PC-3 (cell line): Measurements from ENCODE around the gene PARP3. TPM values are rescaled to one million over a fixed set of nuclear protein-coding genes. Genes with fewer than 3 reads are reported as not detected.
"Not testable (repeated sequence)": the region's sequence is repeated elsewhere in the genome, so short reads cannot be mapped to it uniquely, and the experiment has no call there.

Experiments used
- ATAC-seq: fragments of 200-7000 bp; cut with Tn5 transposase; 2 replicates; pipeline ENCODE4 v1.9.1; 2020; ENCODE audit warnings: mild to moderate bottlenecking, moderate library complexity
- BruUV-seq: library from RNA; stranded (reverse); fragments of 400-500 nt; replicated peaks from 2 replicates; lab custom pipeline; 2021; lab: Mats Ljungman, UMichigan
- CTCF ChIA-PET: fragments of 300-600 bp; sonication (Branson Sonifier 250); formaldehyde crosslinking; loops from one replicate; lab custom pipeline; 2022; ENCODE audit warnings: antibody characterized with exemption; lab: Charles Lee
- POLR2A ChIA-PET: fragments of 300-600 bp; sonication (Branson Sonifier 250); formaldehyde crosslinking; loops from one replicate; lab custom pipeline; 2022; ENCODE audit warnings: antibody characterized with exemption; ENCODE audit not compliant: unreplicated experiment; lab: Charles Lee
- DNase-seq: peaks from one replicate; pipeline ENCODE4 v3.0.0-alpha.2; 2015
- H2AFZ ChIP-seq: fragments of 300-600 bp; sonication (generic); 2 replicates; pipeline ENCODE4 v1.6.0; 2016; ENCODE audit warnings: antibody characterized with exemption, low read length
- H3F3A ChIP-seq: fragments of 300-600 bp; sonication (generic); one replicate; pipeline ENCODE4 v1.6.0; 2017; ENCODE audit warnings: antibody characterized with exemption, low read length, control low read depth, mild to moderate bottlenecking; ENCODE audit not compliant: unreplicated experiment
- H3K27ac ChIP-seq: fragments of 300-600 bp; sonication (generic); 2 replicates; pipeline ENCODE4 v1.5.1; 2016; ENCODE audit warnings: mild to moderate bottlenecking, low read length
- H3K27me3 ChIP-seq: fragments of 300-600 bp; sonication (generic); 2 replicates; pipeline ENCODE4 v1.6.1; 2016; ENCODE audit warnings: low read length, mixed read lengths
- H3K36me3 ChIP-seq: fragments of 300-600 bp; sonication (generic); 2 replicates; pipeline ENCODE4 v1.6.1; 2016; ENCODE audit warnings: low read depth, mixed run types, low read length, mixed read lengths
- H3K4me1 ChIP-seq: fragments of 300-600 bp; sonication (generic); 2 replicates; pipeline ENCODE4 v1.5.1; 2016; ENCODE audit warnings: low read length; ENCODE audit not compliant: insufficient read depth
- H3K4me2 ChIP-seq: fragments of 300-600 bp; sonication (generic); 2 replicates; pipeline ENCODE4 v1.6.0; 2016; ENCODE audit warnings: low read length
- H3K4me3 ChIP-seq: fragments of 300-600 bp; sonication (generic); 2 replicates; pipeline ENCODE4 v1.5.1; 2016; ENCODE audit warnings: mild to moderate bottlenecking, low read length, mixed read lengths
- H3K79me2 ChIP-seq: fragments of 300-600 bp; sonication (generic); 2 replicates; pipeline ENCODE4 v1.6.1; 2017; ENCODE audit warnings: low read length, mixed read lengths
- H3K9ac ChIP-seq: fragments of 300-600 bp; sonication (generic); 2 replicates; pipeline ENCODE4 v1.6.0; 2016; ENCODE audit warnings: mild to moderate bottlenecking, low read length
- H3K9me2 ChIP-seq: fragments of 300-600 bp; sonication (generic); replicated peaks from 2 replicates; pipeline ENCODE4 v1.6.1; 2016; ENCODE audit warnings: mixed run types, low read length, mixed read lengths
- H3K9me3 ChIP-seq: fragments of 300-600 bp; sonication (generic); 2 replicates; pipeline ENCODE4 v1.6.1; 2016; ENCODE audit warnings: low read length, mixed read lengths
- H4K20me1 ChIP-seq: fragments of 300-600 bp; sonication (generic); 2 replicates; pipeline ENCODE4 v1.6.1; 2016; ENCODE audit warnings: low read length, mixed read lengths
- EZH2 ChIP-seq: fragments of 300-600 bp; sonication (generic); IDR thresholded peaks from one replicate; pipeline ENCODE4 v1.6.1; 2017; ENCODE audit warnings: antibody characterized with exemption, mild to moderate bottlenecking, low read length; ENCODE audit not compliant: unreplicated experiment
- EZH2phosphoT487 ChIP-seq: fragments of 300-600 bp; sonication (generic); IDR thresholded peaks from 2 replicates; pipeline ENCODE4 v1.6.1; 2018; ENCODE audit warnings: mild to moderate bottlenecking, antibody characterized with exemption, low read length, borderline replicate concordance
- intact Hi-C: fragments of 100-400 bp; cut with micrococcal nuclease; formaldehyde crosslinking; loops from 2 replicates; pipeline ENCODE4 v1.9.0; 2023
- total RNA-seq: library from RNA; depleted of rRNA; stranded (reverse); fragments of >200 nt; gene quantifications from 2 replicates; pipeline ENCODE4 v1.2.3, GENCODE V29; 2014
- TF ChIP-seq, protein P1 (sequence below): fragments of 300-600 bp; sonication (generic); conservative IDR thresholded peaks from 2 replicates; pipeline ENCODE4 v1.5.1; 2017; ENCODE audit warnings: antibody characterized with exemption, low read depth, mild to moderate bottlenecking, low read length

Gene PARP3
- total RNA-seq, 1 experiment from 2014 or later: 19.3 TPM

DNA sequence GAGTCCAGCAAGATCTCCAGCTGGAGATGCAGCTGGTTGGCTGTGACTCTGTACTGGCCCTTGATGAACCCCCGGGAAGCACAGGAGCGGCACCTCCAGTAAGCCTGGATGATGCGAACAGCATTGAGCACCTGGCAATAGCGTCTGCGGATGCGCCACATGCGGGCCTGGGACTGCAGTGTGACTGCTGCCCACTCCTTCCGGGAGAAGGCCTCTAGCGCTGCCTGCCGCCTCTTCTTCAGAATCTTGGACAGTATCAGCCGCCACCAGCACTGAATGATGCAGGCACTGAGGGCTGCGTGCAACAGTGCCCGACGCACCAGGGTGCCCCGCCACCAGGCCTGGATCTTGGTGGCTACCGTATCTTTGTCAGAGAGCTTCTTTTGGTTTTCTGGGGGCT lies 47.2 kb upstream of the PARP3 start:
- intact Hi-C loops: no loop called here
- no TSS peak for BruUV-seq
- Histone ChIP-seq H3K27ac (no peak overlapping the region), H2AFZ (no peak overlapping the region), H3K9me2 (no peaks in the 10 kb centered on the region), H3K9ac (no peak overlapping the region), H3K27me3 (no peaks in the 10 kb centered on the region), H3K4me2 (no peak overlapping the region), H3F3A (no peaks in the 10 kb centered on the region), H3K36me3 (no peaks in the 10 kb centered on the region), H3K4me3 (no peak overlapping the region), H3K9me3 (no peaks in the 10 kb centered on the region), H4K20me1 (no peaks in the 10 kb centered on the region), H3K4me1 (peaks cover 13% of the 10 kb centered on the region), H3K79me2 (no peaks in the 10 kb centered on the region)
- no peak for TF ChIP-seq EZH2phosphoT487
- no peak for ATAC-seq
- no peak for DNase-seq
- ChIA-PET POLR2A (no interaction called here), CTCF (no interaction called here)

DNA sequence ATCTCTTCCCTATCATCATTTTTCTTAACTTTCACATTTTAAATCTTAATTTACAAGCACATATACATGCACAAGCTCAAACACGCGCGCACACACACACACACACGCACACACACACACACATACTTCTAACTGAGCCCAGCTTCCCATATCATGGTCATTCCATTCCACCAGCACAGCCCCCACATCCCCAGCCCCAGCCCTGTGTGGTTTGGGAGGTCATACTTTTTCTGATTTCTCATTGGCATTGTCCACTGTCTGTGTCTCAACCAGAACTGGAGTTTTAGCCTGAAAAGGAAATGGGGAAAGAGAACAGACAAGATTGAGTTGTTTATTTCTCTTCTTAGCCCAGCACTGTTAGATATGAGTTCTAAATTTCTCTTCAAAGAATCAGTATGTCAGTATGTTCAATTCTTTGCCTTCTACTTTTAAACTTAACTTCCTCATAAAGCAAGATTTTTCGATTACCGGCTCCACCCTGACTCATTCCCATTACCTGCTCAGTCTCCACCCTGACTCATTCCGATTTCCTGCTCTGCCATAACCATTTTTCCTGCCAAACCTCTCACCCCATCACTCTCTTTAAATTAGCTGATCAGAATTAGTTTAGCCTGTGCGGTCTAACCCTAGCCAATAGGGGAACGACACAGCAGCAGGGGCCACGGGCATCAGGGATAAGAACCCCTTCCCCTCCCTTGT lies 45.4 kb upstream of the PARP3 start:
- ChIA-PET CTCF (interaction anchor here (1.0 kb wide), 1 partner anchor 9 kb away, joined by 3 read pairs; no protein-coding TSS in a partner anchor), POLR2A (no interaction called here)
- H3K4me3 ChIP-seq: no peak overlapping the region; the same call in 1 of the 2 replicates
- no peaks in the 10 kb centered on the region for H3K27me3 ChIP-seq
- BruUV-seq: no TSS peak
- H2AFZ ChIP-seq: peak overlapping the region; percentile 43; the same call in 1 of the 2 replicates
- H3K79me2 ChIP-seq: no peaks in the 10 kb centered on the region
- H3K4me1 ChIP-seq: peaks cover 23% of the 10 kb centered on the region
- DNase-seq (peak; percentile 68), ATAC-seq (peak; percentile 58)
- no peaks in the 10 kb centered on the region for H3K9me2 ChIP-seq
- no peaks in the 10 kb centered on the region for H4K20me1 ChIP-seq
- H3K4me2 ChIP-seq: peak overlapping the region; percentile 66
- H3K9ac ChIP-seq: no peak overlapping the region
- H3K36me3 ChIP-seq: no peaks in the 10 kb centered on the region
- no peak for TF ChIP-seq EZH2phosphoT487
- no peak for TF ChIP-seq EZH2
- TF ChIP-seq, protein P1, sequence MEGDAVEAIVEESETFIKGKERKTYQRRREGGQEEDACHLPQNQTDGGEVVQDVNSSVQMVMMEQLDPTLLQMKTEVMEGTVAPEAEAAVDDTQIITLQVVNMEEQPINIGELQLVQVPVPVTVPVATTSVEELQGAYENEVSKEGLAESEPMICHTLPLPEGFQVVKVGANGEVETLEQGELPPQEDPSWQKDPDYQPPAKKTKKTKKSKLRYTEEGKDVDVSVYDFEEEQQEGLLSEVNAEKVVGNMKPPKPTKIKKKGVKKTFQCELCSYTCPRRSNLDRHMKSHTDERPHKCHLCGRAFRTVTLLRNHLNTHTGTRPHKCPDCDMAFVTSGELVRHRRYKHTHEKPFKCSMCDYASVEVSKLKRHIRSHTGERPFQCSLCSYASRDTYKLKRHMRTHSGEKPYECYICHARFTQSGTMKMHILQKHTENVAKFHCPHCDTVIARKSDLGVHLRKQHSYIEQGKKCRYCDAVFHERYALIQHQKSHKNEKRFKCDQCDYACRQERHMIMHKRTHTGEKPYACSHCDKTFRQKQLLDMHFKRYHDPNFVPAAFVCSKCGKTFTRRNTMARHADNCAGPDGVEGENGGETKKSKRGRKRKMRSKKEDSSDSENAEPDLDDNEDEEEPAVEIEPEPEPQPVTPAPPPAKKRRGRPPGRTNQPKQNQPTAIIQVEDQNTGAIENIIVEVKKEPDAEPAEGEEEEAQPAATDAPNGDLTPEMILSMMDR: no peak
- intact Hi-C loops: no loop called here
- no peaks in the 10 kb centered on the region for H3K9me3 ChIP-seq
- H3F3A ChIP-seq: no peaks in the 10 kb centered on the region
- peak overlapping the region; percentile 74 for H3K27ac ChIP-seq

DNA sequence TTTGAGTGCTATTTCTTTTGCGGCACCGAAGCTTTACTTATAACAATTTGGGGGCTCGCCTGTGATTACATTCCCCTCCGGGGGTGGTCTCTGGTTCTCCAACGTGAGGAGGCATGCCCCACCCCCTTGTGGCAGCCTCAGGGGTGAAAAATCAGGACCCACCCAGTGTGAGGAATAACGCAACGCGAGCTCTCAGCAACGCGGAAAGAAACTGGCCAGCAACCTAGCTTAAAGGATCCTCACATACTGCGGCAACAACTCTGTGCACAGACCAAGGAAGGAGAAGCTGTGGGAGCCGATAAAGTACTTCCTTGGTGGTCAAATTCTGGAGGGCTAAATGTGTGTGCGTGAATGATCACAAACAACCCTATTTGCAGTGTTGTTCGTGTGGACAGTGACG lies 44.8 kb upstream of the PARP3 start:
- H3K9me3 ChIP-seq: no peaks in the 10 kb centered on the region
- no peaks in the 10 kb centered on the region for H3F3A ChIP-seq
- H3K27me3 ChIP-seq: no peaks in the 10 kb centered on the region
- H3K27ac ChIP-seq: peak overlapping the region; percentile 74; the same call in 1 of the 2 replicates
- no peak for DNase-seq
- H2AFZ ChIP-seq: no peak overlapping the region
- no peaks in the 10 kb centered on the region for H3K9me2 ChIP-seq
- no TSS peak for BruUV-seq
- no peak for ATAC-seq
- no peak overlapping the region for H3K4me3 ChIP-seq
- CTCF ChIA-PET: interaction anchor here (1.0 kb wide), 1 partner anchor 10 kb away, joined by 3 read pairs; no protein-coding TSS in a partner anchor
- no peak overlapping the region for H3K9ac ChIP-seq
- H3K4me1 ChIP-seq: peaks cover 27% of the 10 kb centered on the region
- POLR2A ChIA-PET: no interaction called here
- peak overlapping the region; percentile 66; the same call in 1 of the 2 replicates for H3K4me2 ChIP-seq
- intact Hi-C loops: no loop called here
- H3K36me3 ChIP-seq: no peaks in the 10 kb centered on the region
- TF ChIP-seq, protein P1: no peak
- TF ChIP-seq EZH2: no peak
- no peak for TF ChIP-seq EZH2phosphoT487
- H3K79me2 ChIP-seq: no peaks in the 10 kb centered on the region
- H4K20me1 ChIP-seq: no peaks in the 10 kb centered on the region

DNA sequence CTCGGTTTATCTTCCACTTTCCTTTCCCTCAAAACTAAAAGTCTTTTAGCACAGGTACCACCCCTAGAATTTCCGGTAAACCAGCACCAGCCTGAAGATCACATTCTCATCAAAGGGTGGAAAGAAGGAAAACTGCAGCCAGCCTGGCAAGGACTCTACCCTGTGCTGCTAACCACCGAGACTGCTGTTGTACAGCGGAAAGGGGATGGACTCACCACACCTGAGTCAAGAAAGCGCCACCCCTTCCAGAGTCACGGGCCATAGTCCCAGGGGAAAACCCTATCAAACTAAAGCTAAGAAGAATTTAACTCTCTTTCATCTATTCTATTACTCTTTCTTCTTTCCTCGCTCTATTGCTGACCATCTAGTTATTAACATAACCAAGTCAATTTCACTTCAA lies 42.1 kb upstream of the PARP3 start:
- POLR2A ChIA-PET, BruUV-seq: not testable (repeated sequence)

DNA sequence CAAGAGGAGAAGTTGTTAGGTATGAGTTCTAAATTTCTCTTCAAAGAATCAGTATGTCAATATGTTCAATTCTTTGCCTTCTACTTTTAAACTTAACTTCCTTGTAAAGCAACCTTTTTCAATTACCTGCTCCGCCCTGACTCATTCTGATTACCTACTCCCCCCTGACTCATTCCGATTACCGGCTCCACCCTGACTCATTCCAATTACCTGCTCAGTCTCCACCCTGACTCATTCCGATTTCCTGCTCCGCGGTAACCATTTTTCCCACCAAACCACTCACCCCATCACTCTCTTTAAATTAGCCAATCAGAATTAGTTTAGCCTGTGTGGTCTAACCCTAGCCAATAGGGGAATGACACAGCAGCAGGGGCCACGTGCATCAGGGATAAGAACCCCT lies 39.8 kb upstream of the PARP3 start:
- H3K79me2 ChIP-seq, H3K9me2 ChIP-seq, H4K20me1 ChIP-seq, POLR2A ChIA-PET, H3K27me3 ChIP-seq, H3F3A ChIP-seq, intact Hi-C loops, H3K9me3 ChIP-seq, H3K36me3 ChIP-seq, CTCF ChIA-PET, H3K4me3 ChIP-seq, BruUV-seq: not testable (repeated sequence)
- Histone ChIP-seq H3K4me2 (peak overlapping the region; percentile 65), H3K9ac (peak overlapping the region; percentile 54), H3K27ac (peak overlapping the region; percentile 91), H2AFZ (peak overlapping the region; percentile 49; the same call in 1 of the 2 replicates), H3K4me1 (peaks cover 21% of the 10 kb centered on the region)
- peak; percentile 93 for DNase-seq
- ATAC-seq: peak; percentile 87

More for the DNA sequence above, 42.1 kb upstream of the PARP3 start:
- H3K9me2 ChIP-seq, H3F3A ChIP-seq, H4K20me1 ChIP-seq, H3K9ac ChIP-seq, H3K27me3 ChIP-seq, ATAC-seq, H3K9me3 ChIP-seq, H3K79me2 ChIP-seq, H3K4me2 ChIP-seq, H3K27ac ChIP-seq, intact Hi-C loops, H3K4me3 ChIP-seq, H3K36me3 ChIP-seq, H2AFZ ChIP-seq, CTCF ChIA-PET, DNase-seq: not testable (repeated sequence)
- H3K4me1 ChIP-seq: peaks cover 32% of the 10 kb centered on the region
